DND-41 (cell line): ENCODE data around the gene CCDC106.

ENCODE experiments used
- CTCF ChIP-seq: IDR thresholded peaks from 2 replicates; pipeline ENCODE4 v1.5.1; 2012; ENCODE audit warnings: borderline replicate concordance, low read length, moderate library complexity, mild to moderate bottlenecking; ENCODE audit not compliant: poor library complexity, severe bottlenecking; ENCODE audit errors: extremely low read depth
- EZH2 ChIP-seq: IDR thresholded peaks from 3 replicates; pipeline ENCODE4 v1.6.1; 2012; ENCODE audit warnings: borderline replicate concordance, low read depth, mild to moderate bottlenecking, moderate library complexity, low read length, inconsistent platforms; ENCODE audit not compliant: severe bottlenecking

GRCh38 chr19:55656552-55656951 is 8.5 kb downstream of the CCDC106 start:
- TF ChIP-seq CTCF (no peak), EZH2 (no peak)
